Myocyte (in vitro differentiated cells): ENCODE results near the gene GRID1. TPM values are rescaled to one million over a fixed set of nuclear protein-coding genes. Genes with fewer than 3 reads are reported as not detected.
"Not testable (repeated sequence)": the region's sequence is repeated elsewhere in the genome, so short reads cannot be mapped to it uniquely, and the experiment has no call there.

Source experiments
- DNase-seq: peaks from one replicate; pipeline ENCODE4 v3.0.0-alpha.2; 2012; ENCODE audit warnings: low read depth
- total RNA-seq: library from RNA; depleted of rRNA; stranded (reverse); fragments of >200 nt; gene quantifications from 2 replicates; pipeline ENCODE4 v1.2.3, GENCODE V29; 2014

Gene GRID1
- total RNA-seq, 1 donor from 2014 or later = not detected

DNA sequence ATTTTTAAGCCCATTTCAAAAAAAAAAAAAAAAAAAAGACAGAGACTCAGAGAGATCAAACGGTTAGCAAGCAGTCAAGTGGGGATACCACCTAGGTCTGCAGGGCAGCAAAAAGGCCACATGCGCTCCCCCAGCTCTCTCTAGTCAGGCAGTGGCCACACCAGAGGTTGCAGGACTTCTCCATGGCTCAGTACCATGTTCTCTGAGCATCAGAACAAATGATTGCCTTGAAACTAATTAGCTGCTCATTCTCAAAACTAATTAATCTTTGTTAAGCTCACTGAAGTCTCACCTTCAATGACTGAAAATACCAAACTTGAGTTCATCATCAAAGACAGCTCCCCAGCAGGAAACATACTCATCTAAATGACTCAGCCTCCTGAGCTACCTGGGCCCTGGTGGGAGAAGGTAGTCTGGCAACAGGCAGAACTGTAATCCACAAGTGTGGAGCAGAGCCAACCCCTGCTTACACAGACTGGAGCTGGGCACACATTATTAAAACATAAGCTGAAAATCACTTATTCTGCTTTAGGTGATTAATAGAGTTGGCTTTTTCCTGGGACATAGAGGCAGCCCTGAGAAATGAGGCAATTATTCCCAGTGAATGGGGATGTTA lies 319.6 kb downstream of the GRID1 start:
- DNase-seq = no peak

DNA sequence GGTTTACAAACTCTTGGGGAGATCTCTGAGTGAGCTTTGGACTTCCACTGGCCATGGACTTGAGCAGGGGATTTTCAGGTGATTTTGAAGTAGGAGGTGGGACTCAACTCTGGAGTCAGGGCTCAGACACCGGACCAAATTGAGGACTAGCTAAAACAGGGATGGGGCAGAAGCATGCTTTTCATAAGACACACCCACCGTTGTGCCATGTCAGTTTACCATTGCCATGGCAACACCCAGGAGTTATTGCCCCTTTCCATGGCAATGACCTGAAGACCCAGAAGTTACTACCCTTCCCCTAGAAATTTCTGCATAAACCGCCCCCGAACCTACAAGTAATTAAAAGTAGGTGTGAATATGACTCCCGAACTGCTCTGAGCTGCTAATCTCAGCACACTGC lies 320.7 kb downstream of the GRID1 start:
- no peak for DNase-seq

DNA sequence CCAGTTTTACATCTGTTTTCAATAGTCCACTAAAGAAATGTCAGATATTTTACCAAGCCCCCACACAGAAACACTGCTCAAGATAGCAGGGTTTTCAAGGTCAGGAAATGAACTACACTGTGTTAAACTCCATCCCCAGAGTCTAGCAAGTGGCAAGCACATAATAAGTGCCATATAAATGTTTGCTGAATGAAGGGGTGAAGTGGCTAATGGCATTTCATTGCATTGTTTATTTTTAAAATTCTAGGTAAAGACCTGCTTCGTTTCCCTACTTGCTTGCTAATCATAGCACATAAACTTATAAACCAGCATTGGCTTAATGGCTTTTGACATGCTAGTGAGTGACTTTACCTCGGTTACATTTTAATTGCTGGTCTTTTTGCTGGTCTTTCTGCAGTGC lies 322.6 kb downstream of the GRID1 start:
- no peak for DNase-seq

DNA sequence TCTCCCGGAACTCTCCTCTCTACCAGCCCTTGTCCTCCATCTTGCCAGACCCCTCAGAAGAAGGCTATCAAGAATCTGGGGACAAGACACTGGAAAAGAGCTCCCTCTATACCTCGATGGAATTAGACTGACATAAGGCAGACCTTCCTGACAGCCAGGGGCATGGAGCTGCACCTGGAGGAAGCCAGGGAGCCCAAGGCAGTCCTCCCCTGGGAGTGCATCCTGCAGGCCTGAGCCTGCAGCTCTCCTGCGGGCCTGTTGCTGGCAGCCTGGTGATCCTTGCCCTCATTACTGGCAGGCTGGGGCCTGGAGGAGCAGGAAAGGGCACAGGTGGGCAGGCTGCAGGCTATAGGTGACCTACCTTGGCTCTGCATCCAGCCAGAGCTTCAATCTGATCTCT lies 323.4 kb downstream of the GRID1 start:
- no peak for DNase-seq

DNA sequence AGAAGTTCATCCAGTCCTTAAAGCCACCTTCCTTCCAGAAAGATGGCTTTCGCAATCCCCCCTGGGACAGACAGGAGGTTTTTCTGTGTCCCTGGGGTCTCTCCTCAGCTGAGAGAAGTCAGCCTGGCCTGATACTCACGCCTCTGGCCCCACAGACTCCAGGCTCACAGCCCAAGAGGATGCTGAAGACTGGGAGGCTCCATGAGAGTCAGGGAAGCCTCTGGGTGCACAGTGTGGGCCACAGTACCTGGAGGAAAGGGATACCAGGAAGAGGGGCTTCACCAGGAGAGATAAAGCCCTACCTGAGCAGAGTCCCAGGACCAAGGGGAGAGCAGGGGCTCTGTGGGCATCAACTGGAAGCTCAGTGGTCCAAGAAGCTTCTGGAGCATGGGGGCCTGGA lies 324.4 kb downstream of the GRID1 start:
- DNase-seq = no peak

DNA sequence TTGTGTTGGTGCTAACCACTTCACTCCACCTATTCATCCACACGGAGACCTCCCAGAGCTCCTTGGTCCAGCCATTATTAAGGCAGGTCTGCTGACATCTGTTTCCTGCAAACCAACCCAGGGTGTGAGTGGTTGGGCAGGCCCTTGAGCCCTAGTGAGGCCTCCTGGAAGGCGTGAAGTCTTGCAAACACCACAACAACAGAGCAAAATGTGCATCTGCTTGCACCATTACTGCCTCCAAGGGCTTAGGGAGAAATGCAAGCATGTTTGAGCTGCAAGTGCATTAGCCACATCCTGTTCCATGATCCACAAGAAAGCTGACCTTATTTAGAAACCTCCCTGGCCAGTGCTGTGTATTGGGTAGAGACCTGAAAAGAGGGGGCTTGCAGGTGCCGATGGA lies 325.5 kb downstream of the GRID1 start:
- DNase-seq = no peak

DNA sequence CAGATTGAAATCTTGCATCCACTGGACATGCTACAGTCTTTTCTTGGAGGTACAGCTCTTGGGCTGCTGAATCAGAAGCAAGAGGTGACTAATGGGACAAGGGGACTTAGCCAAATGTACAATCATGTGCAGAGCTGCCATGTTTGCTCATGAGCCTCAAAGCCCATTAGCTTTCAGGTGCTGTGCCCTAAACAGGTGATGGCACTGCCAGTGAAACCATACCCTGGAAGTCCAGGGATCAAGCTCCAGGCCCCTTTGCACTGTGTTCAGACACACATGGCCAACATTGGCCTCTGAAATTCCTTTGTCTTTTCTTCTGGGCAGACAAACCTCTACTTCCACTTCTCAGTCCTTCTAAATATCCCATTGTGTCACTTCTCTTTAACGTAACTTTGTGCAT lies 328.2 kb downstream of the GRID1 start:
- no peak for DNase-seq

DNA sequence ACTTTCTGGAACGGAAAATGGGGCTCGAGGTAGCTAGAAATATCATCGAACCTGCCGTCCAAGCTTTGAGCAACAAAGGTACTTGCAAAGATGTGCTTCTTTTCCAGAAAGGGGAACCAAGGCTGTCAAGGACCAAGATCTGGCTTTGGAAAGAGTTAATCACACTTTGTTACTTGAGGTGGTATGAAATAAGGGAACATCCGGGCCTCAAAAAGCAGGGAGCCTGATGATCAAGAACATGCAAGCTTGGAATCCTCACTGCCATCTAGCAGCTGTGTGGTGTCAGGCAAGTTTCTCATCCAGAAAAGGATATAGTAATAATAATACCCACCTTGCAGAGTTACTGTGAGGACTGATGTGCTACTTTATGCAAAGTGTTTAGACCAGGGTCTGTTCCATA lies 329.5 kb downstream of the GRID1 start:
- DNase-seq = no peak

DNA sequence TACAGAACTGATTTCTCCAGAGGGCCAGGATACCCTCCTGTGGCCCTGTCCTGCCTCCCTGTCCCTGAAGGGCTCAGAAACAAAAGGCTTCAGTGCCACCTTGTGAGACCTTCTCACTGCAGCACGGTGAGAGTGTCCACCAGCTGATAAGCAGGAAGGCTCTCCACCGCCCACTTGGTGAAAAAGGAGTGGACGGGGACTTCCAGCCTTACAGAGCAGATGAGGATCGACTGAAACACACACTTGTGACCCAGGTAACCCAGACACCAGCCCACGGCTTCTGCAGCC lies 330.1 kb downstream of the GRID1 start:
- no peak for DNase-seq

DNA sequence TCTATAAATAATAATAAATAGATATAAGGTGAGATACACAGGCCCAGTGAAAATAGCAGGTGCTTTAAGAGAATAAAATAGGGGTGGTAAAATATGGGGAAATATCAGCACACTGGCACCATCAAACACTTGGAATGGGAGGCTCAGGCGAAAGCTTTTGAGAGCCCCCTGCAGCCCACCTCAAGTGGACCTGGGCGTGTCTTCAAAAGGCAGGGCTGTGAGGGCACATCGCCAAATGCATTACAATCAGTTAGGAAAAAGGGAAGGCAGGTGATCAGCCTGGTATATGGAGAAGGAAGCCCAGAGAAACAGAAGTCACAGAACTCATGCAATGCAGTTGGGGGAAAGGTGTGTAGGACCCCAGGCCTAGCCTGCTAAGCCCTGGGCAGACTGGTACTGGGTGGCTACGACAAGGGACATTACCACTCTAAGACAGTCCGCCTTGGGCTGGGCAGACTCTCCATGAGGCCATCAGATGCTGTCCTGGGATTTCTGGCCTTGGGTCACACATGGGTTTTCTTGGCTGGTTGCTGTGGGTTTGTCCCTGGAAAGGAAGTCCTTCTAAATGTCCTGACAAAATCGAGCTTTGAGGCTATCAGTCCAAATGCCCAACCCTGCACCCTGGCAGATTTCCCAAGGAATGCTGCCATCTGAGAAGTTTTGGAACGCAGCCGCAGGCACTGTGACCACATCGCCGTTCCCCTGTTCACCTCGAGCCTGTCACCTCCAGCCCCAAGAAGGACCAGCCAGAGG lies 330.6 kb downstream of the GRID1 start:
- no peak for DNase-seq

DNA sequence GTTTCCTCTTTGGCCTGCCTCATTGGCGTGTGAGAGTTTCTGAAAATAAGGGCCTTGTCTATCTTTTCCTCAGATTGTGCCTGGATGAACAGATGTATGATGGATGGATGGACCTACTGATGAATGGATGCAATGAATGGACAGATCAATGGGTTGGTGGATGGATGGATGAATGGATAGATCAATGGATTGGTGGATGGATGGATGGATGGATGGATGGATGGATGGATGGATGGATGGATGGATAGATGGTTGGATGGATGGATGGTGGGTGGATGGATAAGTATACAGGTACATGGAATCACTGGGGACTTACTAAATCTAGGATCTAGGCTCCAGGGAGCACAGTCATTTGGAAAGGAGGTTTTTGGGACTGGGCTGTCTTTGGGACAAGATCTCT lies 331.9 kb downstream of the GRID1 start:
- no peak for DNase-seq

DNA sequence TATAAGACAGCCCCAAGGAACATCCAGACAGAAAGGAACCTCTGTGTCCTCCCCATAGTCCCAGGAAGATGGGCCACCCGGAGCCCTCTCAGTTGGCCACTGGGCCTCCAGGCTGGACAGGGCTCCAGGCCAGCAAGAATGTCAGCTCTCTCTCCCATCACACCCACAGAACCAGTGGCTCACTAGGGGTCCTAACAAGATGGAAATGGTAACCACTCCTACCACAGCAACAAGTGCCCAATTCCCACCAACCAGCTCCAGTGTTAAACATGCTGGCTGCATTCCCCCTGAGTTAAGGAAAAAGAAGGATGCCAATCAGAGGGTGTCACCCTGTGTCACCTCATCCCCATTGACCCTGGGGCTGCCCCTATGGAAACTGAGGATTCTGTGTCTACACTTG lies 333.0 kb downstream of the GRID1 start:
- no peak for DNase-seq

DNA sequence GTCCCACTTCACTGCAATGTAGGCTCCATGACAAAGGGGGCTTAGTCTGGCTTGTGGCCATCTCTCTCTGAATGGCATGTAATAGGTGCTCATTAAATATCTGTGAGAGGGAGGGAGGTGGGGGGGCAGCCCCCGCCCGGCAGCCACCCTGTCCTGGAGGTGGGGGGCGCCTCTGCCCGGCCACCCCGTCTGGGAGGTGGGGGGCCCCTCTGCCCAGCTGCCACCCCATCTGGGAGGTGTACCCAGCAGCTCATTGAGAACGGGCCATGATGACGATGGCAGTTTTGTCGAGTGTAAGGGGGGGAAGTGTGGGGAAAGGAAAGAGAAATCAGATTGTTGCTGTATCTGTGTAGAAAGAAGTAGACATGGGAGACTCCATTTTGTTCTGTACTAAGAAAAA lies 334.5 kb downstream of the GRID1 start:
- not testable (repeated sequence) for DNase-seq

DNA sequence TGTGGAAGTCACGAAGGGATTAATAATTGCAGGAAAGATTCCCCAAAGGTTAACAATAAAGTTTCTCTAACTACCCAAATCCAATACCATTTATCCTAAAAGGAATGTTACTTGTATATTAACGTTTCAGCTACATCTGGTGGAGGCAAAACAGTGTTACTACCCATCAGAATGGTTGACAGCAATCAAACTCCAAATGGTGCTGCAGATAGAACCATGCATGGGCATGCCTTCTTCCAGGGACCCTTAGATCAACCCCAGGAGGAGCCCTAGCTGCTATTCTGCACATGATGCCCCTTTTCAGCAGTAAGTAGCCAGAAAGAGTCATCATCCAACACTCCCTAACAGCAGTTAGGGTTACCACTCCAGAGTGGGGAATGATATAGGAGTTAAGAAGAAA lies 336.3 kb downstream of the GRID1 start:
- DNase-seq = no peak

DNA sequence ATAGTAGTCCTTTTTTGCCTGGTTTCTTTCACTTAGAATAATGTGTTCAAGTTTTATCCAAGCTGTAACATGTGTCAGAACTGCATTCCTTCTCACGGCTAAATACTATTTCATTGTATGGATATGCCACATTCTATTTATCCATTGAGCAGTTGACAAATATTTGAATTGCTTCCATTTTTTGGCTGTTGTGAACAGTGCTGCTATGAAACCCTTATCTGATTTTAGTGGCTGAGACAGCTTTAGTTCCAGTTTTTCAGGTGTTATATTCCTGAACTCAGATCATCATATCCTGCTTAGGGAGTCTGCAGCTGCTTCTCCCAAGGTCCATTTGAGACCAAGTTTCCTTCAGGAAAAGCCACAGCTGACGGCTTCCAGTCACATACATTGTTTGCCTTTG lies 339.2 kb downstream of the GRID1 start:
- no peak for DNase-seq

DNA sequence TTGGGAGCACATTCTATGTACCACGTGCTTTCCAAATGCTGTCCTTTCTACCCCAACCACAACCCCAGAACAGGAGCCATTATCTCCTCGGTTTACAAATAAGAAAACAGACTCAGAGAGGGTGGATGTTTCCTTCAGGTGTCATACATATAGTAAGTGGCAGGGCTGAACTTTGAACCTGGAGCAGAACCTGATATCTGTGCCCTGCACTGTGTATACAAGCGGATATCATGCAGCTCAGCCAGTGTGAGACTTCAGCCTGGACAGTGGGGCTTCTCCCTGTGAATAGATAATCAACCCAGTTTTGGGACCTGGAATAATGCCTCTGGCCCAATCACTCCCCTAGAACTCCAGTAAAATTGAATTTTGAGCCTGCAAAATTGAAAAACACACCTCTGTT lies 341.1 kb downstream of the GRID1 start:
- no peak for DNase-seq

DNA sequence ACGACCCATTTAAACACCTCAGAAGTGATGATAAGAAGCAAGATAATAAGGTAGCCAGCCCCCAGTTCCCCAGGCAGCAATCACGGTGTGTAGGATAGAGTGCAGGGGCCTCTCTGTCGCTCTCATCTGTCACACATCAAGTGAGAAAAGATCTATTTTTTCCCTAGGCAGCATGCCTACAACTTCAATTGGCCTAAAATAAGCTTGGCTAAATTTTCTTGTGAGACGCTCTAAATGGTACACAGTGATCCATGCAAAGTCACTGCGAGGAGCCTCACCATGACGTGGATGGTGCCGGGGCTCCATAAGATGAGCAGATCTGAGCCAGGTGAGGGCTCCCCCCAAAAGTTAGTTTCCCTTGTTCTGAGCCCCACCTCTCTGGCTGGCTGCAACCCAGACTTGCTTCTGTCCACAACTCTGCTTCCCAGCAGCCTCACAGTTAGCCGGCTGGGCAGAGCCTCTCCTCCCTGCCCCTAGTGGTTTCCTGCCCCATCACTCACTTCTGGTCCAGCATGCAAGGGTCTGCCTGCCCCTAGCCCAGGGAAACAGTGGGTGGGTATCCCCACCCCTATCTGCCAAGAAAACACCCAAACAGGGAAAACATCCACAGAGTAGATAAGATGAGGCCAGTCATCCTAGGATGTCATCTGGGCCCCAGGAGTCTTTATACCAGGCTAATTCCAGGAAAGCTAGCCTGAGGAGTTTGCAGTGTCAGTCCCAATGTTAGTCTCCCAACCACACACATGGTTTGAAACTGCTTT lies 342.1 kb downstream of the GRID1 start:
- no peak for DNase-seq

DNA sequence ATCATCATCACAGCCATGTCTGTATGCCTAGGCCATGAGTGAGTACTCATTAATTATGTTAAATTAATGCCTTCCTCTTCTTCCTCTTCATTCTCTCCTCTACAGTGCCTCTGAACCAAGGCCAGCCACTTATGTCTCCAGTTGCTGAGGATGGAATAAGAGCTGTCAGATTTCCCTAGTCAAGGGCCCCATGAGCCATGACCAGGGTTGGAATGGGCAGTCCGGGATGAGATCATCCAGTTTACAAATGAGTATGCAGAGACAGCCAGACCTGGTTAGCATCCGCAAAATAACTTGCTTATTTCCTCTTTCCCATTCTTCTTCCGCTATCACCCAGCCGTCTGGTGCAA lies 342.7 kb downstream of the GRID1 start:
- DNase-seq = no peak

DNA sequence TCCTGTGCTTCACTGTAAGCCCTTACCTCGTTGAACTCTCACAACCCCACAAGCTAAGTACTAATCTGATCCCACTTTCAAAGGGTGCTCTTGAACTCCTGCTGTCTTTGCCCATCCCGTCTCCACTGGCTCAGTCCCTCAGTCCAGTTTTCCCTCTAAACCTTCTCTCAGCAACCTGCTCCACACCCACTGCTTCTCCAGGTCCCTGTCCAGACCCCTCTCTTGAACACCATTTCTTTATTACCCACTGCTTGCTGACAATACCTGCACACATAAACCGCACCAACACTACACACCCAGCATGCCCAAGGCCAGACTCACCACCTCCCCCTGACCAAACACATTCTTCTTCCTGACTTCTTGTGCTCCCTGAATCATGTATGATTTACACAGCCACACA lies 343.3 kb downstream of the GRID1 start:
- DNase-seq = no peak

DNA sequence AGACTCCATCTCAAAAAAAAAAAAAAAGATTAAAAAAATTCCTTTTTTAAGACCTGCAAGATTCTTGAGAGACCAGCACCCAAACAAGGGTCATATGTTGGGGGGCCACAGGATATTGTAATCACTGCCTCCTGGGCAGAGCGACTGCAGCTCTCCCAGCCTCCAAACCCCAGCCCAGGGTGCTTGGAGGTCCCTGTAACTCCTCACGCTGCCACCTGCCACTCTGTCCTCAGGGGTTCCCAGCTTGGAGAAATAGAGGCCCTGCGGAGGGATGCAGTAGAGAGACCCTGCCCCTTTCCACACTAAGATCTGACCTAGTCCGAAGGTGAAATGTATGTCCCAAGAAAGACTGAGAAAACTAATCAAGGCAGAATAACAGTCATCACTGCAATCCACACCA lies 343.7 kb downstream of the GRID1 start:
- DNase-seq = no peak

DNA sequence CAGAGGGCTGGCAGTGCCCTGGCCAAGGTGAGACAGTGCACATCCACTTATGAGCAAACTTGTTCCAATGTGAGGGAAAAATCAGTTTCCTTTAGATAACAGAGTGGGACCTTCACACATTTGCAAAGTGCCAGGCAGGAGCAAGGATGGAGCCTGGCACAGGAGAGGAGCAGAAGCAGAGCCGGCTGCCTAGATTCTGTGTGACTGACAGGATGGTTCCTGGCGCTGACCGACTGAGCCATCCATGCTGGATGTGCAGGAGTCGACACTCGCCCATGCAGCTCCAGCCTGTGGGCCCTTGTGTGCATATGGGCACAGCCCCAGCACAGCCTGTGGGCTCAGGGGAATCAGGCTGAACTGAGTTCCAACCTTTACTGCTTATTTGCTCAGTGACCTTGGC lies 346.5 kb downstream of the GRID1 start:
- no peak for DNase-seq

DNA sequence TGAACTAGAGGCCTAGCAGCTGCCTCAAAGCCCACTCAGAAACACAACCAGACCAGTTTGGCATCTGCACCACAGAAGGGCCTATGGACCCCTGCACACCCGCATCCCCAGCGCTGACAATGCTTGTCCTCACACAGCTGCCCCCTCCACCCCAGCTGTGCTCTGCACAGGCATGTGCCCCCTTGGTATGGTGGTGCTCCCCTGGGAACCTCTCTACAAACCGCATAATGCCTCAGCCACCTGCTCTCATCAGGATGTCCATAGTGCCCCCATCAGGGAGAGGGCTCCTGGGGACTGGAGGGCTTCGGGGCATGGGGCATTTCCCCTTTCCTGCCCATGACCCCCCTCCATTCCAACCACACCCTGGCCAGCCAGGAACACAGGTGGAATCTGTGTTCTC lies 347.5 kb downstream of the GRID1 start:
- DNase-seq = no peak

DNA sequence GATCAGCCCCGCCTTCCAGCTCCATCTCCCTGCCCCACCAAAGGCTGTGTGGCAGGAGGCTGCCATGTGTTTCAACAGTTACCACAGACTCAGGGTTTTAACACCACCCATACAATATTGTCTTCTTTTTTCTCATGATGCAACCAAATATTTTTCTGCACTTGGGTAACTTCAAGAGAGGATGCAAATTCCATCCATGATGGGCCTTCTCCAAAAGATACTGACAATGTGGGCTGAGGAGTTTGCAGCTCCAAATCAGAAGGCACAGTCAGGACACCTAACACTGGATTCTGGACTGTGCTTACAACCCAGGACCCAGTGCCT lies 347.9 kb downstream of the GRID1 start:
- no peak for DNase-seq
